Measurements from ENCODE around the gene S100B. TPM values are rescaled to one million over a fixed set of nuclear protein-coding genes. Genes with fewer than 3 reads are reported as not detected.

Gene S100B
- total RNA-seq, 2 donors from 2014 or later, result 0.91 to 3.2 TPM

DNA sequence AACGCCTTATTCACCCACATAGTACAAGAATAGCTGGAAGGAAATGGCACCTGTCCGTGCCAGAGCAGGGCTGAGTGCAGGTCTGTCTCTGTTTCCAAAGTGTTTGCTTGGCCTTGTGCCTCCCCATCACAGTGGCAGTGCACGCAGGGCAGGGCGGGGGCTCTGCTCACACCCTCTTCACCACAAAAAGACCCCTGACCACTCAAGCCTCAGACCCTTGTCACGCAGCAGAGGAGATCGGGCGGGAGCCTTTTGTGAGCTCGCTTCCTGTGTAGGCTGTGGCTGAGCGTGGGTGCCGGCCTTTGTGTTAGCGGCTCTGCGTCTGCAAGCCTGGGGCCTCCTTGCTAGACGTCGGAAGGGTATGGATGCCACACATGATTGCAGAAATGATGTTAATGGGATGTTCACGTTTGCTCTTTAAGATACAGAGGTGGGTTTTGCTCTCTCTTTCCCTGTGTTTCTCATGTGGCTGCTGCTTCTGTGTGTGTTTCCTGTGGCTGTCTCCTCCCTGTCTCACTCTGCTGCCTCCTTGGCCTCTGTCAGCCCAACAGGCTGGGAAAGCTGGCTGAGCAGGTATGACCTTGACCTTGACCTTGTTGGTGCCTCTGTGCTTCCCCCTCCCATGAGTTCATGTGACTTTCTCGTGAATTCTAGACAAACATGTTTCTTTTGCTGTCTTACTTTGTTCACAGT is 45.4 kb downstream of the S100B start:
- peaks cover 0 to 15% of the 10 kb centered on the region in 2 donors for H3K36me3 ChIP-seq
- no peak overlapping the region for H3K4me3 ChIP-seq
- H3K27ac ChIP-seq, result no peak overlapping the region
- no peaks in the 10 kb centered on the region for H3K9me3 ChIP-seq
- no peak for TF ChIP-seq CTCF (IDR thresholded peaks at IDR 0.05)
- TF ChIP-seq POLR2A (IDR thresholded peaks at IDR 0.05), result no peak
- TF ChIP-seq POLR2AphosphoS5 (IDR thresholded peaks at IDR 0.05), result no peak
- H3K27me3 ChIP-seq (replicated peaks; ENCODE audit: insufficient read depth), result no peaks in the 10 kb centered on the region
- H3K4me1 ChIP-seq (replicated peaks), result no peaks in the 10 kb centered on the region
- no peak for DNase-seq (ENCODE audit: low spot score)
- intact Hi-C loops (cut with DNase I), result no loop called here
- WGBS, result 75% methylated on average over 16 of the region's 16 CpGs

GRCh38 chr21:46557919-46558392 is 46.9 kb downstream of the S100B start:
- Histone ChIP-seq H3K4me1 (replicated peaks) (no peaks in the 10 kb centered on the region), H3K9me3 (no peaks in the 10 kb centered on the region), H3K36me3 (peaks cover 4 to 15% of the 10 kb centered on the region in 2 donors), H3K27ac (no peak overlapping the region), H3K4me3 (no peak overlapping the region), H3K27me3 (replicated peaks; ENCODE audit: insufficient read depth) (no peaks in the 10 kb centered on the region)
- 92% methylated on average over 23 of the region's 26 CpGs for WGBS
- DNase-seq (ENCODE audit: low spot score), result no peak
- no peak for TF ChIP-seq CTCF (IDR thresholded peaks at IDR 0.05)
- TF ChIP-seq POLR2AphosphoS5 (IDR thresholded peaks at IDR 0.05), result no peak
- no peak for TF ChIP-seq POLR2A (IDR thresholded peaks at IDR 0.05)
- intact Hi-C loops (cut with DNase I), result no loop called here

DNA sequence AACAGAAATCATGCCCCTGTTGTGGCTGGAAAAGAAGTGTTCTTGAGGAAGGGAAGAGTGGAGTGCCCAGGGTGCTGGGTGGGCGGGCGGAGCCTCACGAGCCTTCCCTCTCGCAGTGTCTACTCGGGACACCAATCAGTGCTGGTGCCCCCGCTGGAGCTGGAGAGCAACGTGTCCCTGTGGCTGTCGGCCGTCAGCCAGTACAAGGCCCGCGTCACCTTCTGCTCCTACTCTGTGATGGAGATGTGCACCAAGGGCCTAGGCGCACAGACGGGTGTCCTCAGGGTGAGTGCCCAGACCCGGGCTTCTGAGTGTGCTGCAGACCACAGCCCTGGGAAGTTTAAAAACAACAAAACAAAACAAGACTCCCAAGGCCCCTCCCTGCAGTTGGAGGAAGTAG is 47.4 kb downstream of the S100B start:
- TF ChIP-seq POLR2AphosphoS5 (IDR thresholded peaks at IDR 0.05) (no peak), POLR2A (IDR thresholded peaks at IDR 0.05) (no peak), CTCF (IDR thresholded peaks at IDR 0.05) (no peak)
- Histone ChIP-seq H3K4me3 (no peak overlapping the region), H3K9me3 (no peaks in the 10 kb centered on the region), H3K27ac (no peak overlapping the region), H3K36me3 (peaks cover 4 to 15% of the 10 kb centered on the region in 2 donors), H3K27me3 (replicated peaks; ENCODE audit: insufficient read depth) (no peaks in the 10 kb centered on the region), H3K4me1 (replicated peaks) (no peaks in the 10 kb centered on the region)
- no peak for DNase-seq (ENCODE audit: low spot score)
- WGBS, result 92% methylated on average over 12 of the region's 14 CpGs
- intact Hi-C loops (cut with DNase I), result no loop called here

- Histone ChIP-seq H3K36me3 (peaks cover 4 to 15% of the 10 kb centered on the region in 2 donors), H3K4me1 (replicated peaks) (no peaks in the 10 kb centered on the region), H3K27me3 (replicated peaks; ENCODE audit: insufficient read depth) (no peaks in the 10 kb centered on the region), H3K4me3 (no peak overlapping the region), H3K9me3 (no peaks in the 10 kb centered on the region), H3K27ac (no peak overlapping the region)
- DNase-seq (ENCODE audit: low spot score), result no peak
- intact Hi-C loops (cut with DNase I), result no loop called here
- TF ChIP-seq CTCF (IDR thresholded peaks at IDR 0.05) (no peak), POLR2AphosphoS5 (IDR thresholded peaks at IDR 0.05) (no peak), POLR2A (IDR thresholded peaks at IDR 0.05) (no peak)
- 93% methylated on average over 13 of the region's 13 CpGs for WGBS
Observed at GRCh38 chr21:46556802-46557201, 48.1 kb downstream of the S100B start.

GRCh38 chr21:46555678-46556077 is 49.2 kb downstream of the S100B start:
- Histone ChIP-seq H3K36me3 (peaks cover 4 to 19% of the 10 kb centered on the region in 2 donors), H3K4me3 (no peak overlapping the region), H3K27me3 (replicated peaks; ENCODE audit: insufficient read depth) (no peaks in the 10 kb centered on the region), H3K4me1 (replicated peaks) (no peaks in the 10 kb centered on the region), H3K9me3 (no peaks in the 10 kb centered on the region), H3K27ac (no peak overlapping the region)
- 94% methylated on average over 16 of the region's 16 CpGs for WGBS
- DNase-seq (ENCODE audit: low spot score), result no peak
- intact Hi-C loops (cut with DNase I), result no loop called here
- TF ChIP-seq POLR2A (IDR thresholded peaks at IDR 0.05) (no peak), CTCF (IDR thresholded peaks at IDR 0.05) (no peak), POLR2AphosphoS5 (IDR thresholded peaks at IDR 0.05) (no peak)

Data from prostate gland (tissue), 2 donors.